IMR-90 (cell line): ENCODE data around the gene CDC42BPG.

Source experiments
- BHLHE40 ChIP-seq: fragments of 150-350 bp; IDR thresholded peaks from 2 replicates; pipeline ENCODE4 v1.6.1; 2016; ENCODE audit warnings: mild to moderate bottlenecking, low read depth, low read length
- CEBPB ChIP-seq: IDR thresholded peaks from 2 replicates; pipeline ENCODE4 v1.6.1; 2012; ENCODE audit warnings: low read depth, low read length, improper control_type of control experiment
- CHD1 ChIP-seq: IDR thresholded peaks from 2 replicates; pipeline ENCODE4 v1.6.1; 2012; ENCODE audit warnings: low read depth, low read length, improper control_type of control experiment
- CTCF ChIP-seq: conservative IDR thresholded peaks from 2 replicates; pipeline ENCODE4 v1.5.1; 2012; ENCODE audit warnings: mild to moderate bottlenecking, low read depth, low read length, improper control_type of control experiment
- ELK1 ChIP-seq: fragments of 150-350 bp; IDR thresholded peaks from 2 replicates; pipeline ENCODE4 v1.6.1; 2016; ENCODE audit warnings: low read depth, mild to moderate bottlenecking, low read length, moderate library complexity, borderline replicate concordance
- FOS ChIP-seq: fragments of 150-350 bp; IDR thresholded peaks from 2 replicates; pipeline ENCODE4 v1.6.1; 2016; ENCODE audit warnings: low read depth, low read length
- MAFK ChIP-seq: IDR thresholded peaks from 2 replicates; pipeline ENCODE4 v1.6.1; 2012; ENCODE audit warnings: low read depth, low read length, improper control_type of control experiment
- MAZ ChIP-seq: IDR thresholded peaks from 2 replicates; pipeline ENCODE4 v1.6.1; 2012; ENCODE audit warnings: low read depth, mild to moderate bottlenecking, low read length, improper control_type of control experiment, moderate library complexity, borderline replicate concordance
- NFE2L2 ChIP-seq: fragments of 150-350 bp; IDR thresholded peaks from 2 replicates; pipeline ENCODE4 v1.6.1; 2016; ENCODE audit warnings: low read depth, mild to moderate bottlenecking, low read length
- POLR2A ChIP-seq: IDR thresholded peaks from 2 replicates; pipeline ENCODE4 v1.6.1; 2012; ENCODE audit warnings: mild to moderate bottlenecking, low read depth, low read length
- RAD21 ChIP-seq: IDR thresholded peaks from 2 replicates; pipeline ENCODE4 v1.6.1; 2012; ENCODE audit warnings: low read length, improper control_type of control experiment
- RCOR1 ChIP-seq: IDR thresholded peaks from 2 replicates; pipeline ENCODE4 v1.6.1; 2012; ENCODE audit warnings: mild to moderate bottlenecking, low read length, improper control_type of control experiment; ENCODE audit not compliant: insufficient replicate concordance
- RFX5 ChIP-seq: IDR thresholded peaks from 2 replicates; pipeline ENCODE4 v1.8.0; 2012; ENCODE audit warnings: low read depth, mild to moderate bottlenecking, low read length, moderate library complexity
- USF2 ChIP-seq: fragments of 150-350 bp; IDR thresholded peaks from 2 replicates; pipeline ENCODE4 v1.6.1; 2017; ENCODE audit warnings: mild to moderate bottlenecking, antibody characterized with exemption, low read length, low read depth

GRCh38 chr11:64803846-64804345, 40.6 kb downstream of the CDC42BPG start:
- TF ChIP-seq POLR2A (no peak), CTCF (no peak), BHLHE40 (no peak), RAD21 (no peak), ELK1 (no peak), MAZ (no peak), CEBPB (no peak), USF2 (no peak), RFX5 (no peak), FOS (no peak), NFE2L2 (no peak), MAFK (no peak), RCOR1 (no peak), CHD1 (no peak)
